ENCODE data around the gene LGALS9B. TPM values are rescaled to one million over a fixed set of nuclear protein-coding genes. Genes with fewer than 3 reads are reported as not detected.
"Not testable (repeated sequence)": the region's sequence is repeated elsewhere in the genome, so short reads cannot be mapped to it uniquely, and the experiment has no call there.

The LGALS9B gene
- total RNA-seq, 2 donors from 2014 or later = not detected

DNA sequence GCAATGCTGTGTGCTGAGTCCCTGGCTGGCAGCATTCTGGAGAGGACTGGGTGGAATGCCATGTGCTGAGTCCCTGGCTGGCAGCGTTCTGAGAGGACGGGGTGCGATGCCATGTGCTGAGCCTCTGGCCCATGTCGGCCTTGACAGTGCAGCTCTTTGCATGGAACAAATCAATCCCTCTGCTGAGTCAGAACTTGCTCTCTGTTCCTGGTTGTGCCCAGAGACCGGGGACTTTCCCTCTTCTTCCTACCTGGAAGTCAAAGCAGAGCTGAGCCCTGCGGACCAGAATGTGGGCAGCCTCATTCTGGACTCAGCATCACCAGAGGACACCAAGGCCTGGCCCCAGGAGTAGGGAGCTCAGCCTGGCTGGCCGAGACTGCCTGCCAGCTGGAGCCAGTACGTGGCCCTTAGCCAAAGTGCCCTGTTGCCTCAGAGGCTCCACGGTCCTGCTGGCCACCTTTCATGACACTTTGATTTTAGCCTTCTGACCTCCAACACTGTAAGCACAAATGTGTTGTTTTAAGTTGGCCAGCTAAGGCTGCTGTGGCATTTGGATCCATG, 2.4 kb downstream of the LGALS9B start:
- H3K36me3 ChIP-seq; H3K4me1 ChIP-seq (replicated peaks); intact Hi-C loops (cut with DNase I); H3K27me3 ChIP-seq (replicated peaks; ENCODE audit: insufficient read depth); H3K9me3 ChIP-seq; H3K27ac ChIP-seq; DNase-seq (ENCODE audit: low spot score); H3K4me3 ChIP-seq: not testable (repeated sequence)
- no CpG with 5 or more reads among the region's 9 CpGs for WGBS

DNA sequence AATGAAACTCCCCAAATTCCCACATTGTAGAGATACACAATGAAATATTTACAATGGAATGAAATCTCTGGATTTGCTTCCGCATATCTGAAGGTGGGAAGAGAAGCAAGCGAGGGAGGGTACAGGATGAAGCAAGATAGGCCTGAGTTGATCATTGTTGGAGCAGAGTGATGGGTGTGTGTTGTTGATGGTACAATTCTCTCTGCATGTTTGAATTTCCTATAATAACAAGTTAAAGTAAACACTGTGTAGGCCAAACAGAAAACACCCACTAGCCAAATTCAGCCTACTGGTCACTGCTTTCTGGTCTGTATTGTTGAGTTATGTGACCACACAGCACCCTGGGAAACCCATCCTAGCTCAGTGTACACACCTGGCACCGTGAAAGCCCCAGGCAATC, 5.2 kb downstream of the LGALS9B start:
- intact Hi-C loops (cut with DNase I) = not testable (repeated sequence)

DNA sequence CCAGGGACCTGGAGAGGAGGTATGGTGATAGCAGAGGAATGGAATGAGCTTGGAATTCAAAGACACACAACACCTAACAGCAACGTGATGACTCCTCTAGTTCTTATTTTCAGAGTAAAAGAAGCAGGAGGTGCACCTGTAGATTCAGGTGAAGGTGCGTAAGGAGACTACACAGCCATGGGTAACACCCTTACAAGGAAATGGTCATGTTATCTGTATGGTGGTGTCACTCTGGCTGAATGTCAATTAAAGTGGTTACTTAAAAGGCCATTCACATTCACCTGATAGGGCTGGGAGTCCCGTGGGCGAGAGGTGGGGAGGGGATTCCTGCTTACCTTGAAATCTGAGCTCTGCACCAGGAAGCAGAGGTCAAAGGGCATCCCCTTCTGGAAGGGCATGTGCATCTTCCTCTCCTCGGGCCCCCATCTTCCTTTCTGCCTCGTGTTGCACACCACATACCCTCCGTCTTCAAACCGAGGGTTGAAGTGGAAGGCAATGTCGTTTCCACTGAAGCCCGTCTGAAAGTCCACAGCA, 9.4 kb downstream of the LGALS9B start:
- H3K27me3 ChIP-seq (replicated peaks; ENCODE audit: insufficient read depth); H3K27ac ChIP-seq; DNase-seq (ENCODE audit: low spot score); intact Hi-C loops (cut with DNase I); H3K9me3 ChIP-seq; H3K4me1 ChIP-seq (replicated peaks); H3K36me3 ChIP-seq; H3K4me3 ChIP-seq: not testable (repeated sequence)
- 82% methylated on average over 6 of the region's 10 CpGs for WGBS

More for the DNA sequence above, 5.2 kb downstream of the LGALS9B start:
- not testable (repeated sequence) for H3K36me3 ChIP-seq; H3K27me3 ChIP-seq (replicated peaks; ENCODE audit: insufficient read depth); H3K9me3 ChIP-seq; H3K4me1 ChIP-seq (replicated peaks); H3K4me3 ChIP-seq; DNase-seq (ENCODE audit: low spot score); H3K27ac ChIP-seq
- WGBS = no CpG with 5 or more reads among the region's 3 CpGs

DNA sequence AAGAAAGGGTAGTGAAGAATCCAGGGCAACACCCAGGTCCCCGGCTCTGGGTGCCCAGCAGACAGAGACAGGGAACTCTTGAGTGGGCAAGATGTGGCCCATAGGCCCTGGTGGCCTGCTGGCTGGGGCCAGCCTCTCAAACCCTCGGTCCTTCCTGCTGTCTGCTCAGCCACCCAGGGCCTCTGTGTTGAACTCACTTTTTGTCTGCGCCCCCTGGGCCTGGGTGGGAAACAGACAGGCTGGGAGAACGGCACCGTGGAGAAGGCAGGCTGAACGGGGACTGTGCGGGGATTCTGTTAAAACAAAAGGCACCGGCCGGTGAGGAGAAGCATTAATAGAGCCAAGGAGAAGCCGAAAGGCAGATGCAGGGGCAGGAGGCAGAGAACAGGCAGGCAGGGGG, 12.2 kb downstream of the LGALS9B start:
- DNase-seq (ENCODE audit: low spot score); H3K4me1 ChIP-seq (replicated peaks); H3K27me3 ChIP-seq (replicated peaks; ENCODE audit: insufficient read depth); H3K4me3 ChIP-seq; H3K36me3 ChIP-seq; H3K27ac ChIP-seq; intact Hi-C loops (cut with DNase I); H3K9me3 ChIP-seq: not testable (repeated sequence)
- no CpG with 5 or more reads among the region's 10 CpGs for WGBS

DNA sequence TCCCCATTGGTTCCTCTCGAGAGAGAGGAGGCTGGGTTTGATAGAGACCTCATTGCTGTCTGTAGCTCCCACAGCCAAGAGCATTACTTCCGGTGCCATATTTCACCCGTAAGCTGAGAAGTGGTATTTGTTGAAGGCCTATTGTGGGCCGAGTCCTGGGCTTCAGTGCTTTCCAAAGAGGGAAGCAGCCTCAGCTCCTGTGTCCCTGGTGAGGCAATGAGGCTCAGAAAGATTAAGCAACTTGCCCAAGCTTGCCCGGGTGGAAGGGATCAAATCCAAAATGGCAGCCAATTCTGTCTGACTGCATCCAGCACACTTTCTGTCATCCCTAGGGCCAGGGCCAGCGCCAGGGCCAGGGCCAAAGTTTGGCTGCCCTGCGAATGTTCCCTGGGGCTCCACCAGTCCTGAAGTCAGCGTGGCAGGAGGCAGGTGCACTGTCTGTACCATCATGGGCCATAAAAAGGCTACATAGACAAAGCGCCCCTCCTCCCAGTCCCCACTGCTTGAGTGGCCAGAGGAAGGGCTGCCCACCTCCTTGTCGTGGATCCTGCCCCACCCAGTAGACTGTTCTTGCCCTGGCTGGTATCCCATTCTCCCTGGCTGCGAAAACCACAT, 13.4 kb downstream of the LGALS9B start:
- H3K4me3 ChIP-seq; H3K36me3 ChIP-seq; intact Hi-C loops (cut with DNase I); DNase-seq (ENCODE audit: low spot score); H3K27me3 ChIP-seq (replicated peaks; ENCODE audit: insufficient read depth); H3K9me3 ChIP-seq; H3K4me1 ChIP-seq (replicated peaks); H3K27ac ChIP-seq: not testable (repeated sequence)
- WGBS = no CpG with 5 or more reads among the region's 11 CpGs

DNA sequence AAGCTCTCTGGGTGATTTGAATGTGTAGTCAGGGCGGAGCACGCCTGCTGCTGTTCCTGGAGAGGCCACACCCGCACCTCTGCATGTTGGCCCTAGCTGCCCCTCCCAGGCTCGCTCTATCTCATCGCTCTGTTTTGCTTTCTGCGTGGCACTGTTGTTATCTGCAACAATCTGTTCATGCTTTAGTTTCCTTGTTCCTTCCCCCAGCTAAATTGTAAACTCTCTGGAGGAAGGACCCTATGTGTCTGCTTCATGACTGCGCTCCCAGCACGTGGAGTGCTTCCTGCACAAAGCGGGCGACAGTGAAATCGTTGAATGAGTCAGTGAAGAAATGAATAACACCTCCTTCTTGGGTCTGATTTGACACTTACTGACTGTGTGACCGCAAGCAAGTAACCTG, 16.5 kb downstream of the LGALS9B start:
- DNase-seq (ENCODE audit: low spot score); H3K4me1 ChIP-seq (replicated peaks); H3K27ac ChIP-seq; H3K9me3 ChIP-seq; H3K4me3 ChIP-seq; intact Hi-C loops (cut with DNase I); H3K27me3 ChIP-seq (replicated peaks; ENCODE audit: insufficient read depth); H3K36me3 ChIP-seq: not testable (repeated sequence)
- WGBS = 67% methylated on average over 6 of the region's 12 CpGs

DNA sequence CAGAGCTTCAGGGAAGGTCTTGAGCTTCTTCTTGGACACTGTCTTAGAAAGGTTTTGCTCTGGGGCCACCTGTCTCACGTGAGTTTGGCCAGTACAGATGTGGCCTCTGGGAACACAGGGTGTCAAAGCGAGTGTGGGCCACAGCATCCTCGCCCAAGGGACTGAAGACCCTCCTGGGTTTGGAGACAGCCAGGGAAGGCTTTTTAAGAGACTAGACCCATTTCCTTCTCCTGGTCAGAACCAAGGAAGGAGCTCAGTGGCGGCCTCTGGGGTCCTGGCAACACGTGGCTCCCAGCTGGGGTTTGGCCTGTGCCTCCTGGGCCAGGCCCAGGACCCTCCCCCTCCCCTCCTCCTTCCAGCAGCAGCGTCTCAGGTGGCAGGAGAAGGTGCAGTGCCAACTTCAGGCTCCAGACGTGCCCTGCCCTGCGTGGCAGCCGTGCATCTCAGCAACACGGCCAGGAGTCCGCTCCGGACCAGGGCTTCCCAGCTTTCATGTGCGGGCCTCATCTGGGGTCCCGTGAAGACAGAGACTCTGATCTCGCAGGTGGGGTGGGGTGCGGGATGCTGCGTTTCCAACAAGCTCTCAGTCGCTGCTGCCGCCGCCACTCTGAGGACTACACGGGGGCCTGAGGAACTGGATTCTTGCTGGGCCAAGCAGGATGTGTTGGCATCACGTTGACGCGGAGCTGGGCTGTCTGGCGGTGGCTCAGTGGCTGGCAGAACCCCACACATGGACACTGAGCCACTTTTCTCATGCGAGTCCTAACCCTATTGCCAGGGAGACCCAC, 19.6 kb downstream of the LGALS9B start:
- H3K4me3 ChIP-seq; DNase-seq (ENCODE audit: low spot score); H3K27ac ChIP-seq; H3K27me3 ChIP-seq (replicated peaks; ENCODE audit: insufficient read depth); intact Hi-C loops (cut with DNase I); H3K4me1 ChIP-seq (replicated peaks); H3K36me3 ChIP-seq; H3K9me3 ChIP-seq: not testable (repeated sequence)
- WGBS = 58% methylated on average over 24 of the region's 26 CpGs

DNA sequence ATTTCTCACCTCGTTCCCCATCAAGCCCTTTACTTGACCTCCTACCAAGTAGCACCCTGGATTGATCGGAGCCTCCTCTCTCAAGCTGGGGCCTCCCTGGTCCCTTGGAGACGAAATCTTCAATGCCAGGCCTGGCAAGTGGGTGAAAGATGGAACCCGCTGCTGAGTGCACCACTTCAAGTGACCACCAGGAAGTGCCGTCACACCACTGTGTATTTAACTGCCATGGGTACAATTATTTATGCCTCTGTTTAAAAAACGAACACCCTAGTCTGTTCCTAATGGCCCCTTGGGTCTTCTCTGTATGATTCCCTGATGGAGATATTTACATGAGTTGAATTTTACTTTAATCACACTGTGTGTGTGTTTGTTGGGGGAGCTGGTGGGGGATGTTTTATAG, 20.4 kb downstream of the LGALS9B start:
- DNase-seq (ENCODE audit: low spot score); intact Hi-C loops (cut with DNase I); H3K27me3 ChIP-seq (replicated peaks; ENCODE audit: insufficient read depth); H3K9me3 ChIP-seq; H3K4me1 ChIP-seq (replicated peaks); H3K36me3 ChIP-seq; H3K27ac ChIP-seq; H3K4me3 ChIP-seq: not testable (repeated sequence)
- WGBS = 73% methylated on average over 6 of the region's 6 CpGs

DNA sequence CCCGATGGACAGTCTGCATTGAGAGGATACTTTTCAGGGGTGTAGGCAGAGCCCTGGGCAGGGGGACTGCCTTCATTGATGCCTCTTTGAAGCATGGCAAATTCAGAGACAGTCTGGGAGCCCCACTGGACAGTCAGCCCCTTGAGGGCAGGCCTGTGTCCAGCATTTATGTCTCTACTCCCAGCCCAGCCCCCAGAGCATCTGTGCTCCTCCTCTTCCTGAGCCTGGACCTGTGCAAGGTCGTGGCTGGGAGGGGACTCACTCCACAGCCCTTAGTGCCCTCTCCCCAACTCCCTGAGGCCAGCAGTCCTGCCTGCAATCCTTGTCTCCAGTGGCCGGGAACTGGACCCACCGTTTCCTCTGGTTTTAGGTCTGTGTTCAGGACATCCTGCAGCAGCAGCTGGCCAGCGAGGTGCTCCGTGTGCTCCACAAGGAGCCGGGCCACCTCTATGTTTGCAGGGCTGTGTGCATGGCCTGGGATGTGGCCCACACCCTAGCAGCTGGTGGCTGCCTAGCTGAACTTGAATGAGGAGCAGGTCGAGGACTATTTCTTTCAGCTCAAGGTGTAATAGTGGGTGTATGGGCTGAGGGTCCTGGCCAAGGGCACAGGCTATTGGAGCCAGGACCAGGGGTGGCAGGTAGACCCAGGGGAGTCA, 22.6 kb downstream of the LGALS9B start:
- 91% methylated on average over 3 of the region's 8 CpGs for WGBS
- DNase-seq (ENCODE audit: low spot score) = not testable (repeated sequence)

DNA sequence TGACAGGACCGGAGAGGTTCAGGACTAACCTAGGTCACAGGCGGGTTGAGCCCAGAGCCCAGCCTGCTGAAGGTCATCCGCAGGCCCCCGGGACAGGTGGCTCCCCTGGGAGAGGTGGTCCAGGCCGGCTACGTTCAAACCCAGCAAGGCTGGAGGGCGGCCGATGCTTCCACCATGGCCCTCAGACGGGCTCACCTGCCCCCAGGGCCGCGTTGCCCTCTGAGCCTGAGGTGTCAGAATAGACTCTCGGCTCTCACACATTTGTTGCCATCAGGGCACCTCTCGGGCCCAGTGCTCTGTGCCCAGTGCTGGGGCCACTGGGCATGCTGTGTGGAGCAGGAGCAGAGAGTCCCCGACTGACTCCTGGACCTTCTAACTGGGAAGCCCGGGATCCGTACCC, 23.2 kb downstream of the LGALS9B start:
- WGBS = 93% methylated on average over 15 of the region's 16 CpGs
- H3K27me3 ChIP-seq (replicated peaks; ENCODE audit: insufficient read depth); DNase-seq (ENCODE audit: low spot score); H3K4me3 ChIP-seq; H3K9me3 ChIP-seq; H3K27ac ChIP-seq; intact Hi-C loops (cut with DNase I); H3K4me1 ChIP-seq (replicated peaks); H3K36me3 ChIP-seq: not testable (repeated sequence)

More for the DNA sequence above, 22.6 kb downstream of the LGALS9B start:
- H3K27me3 ChIP-seq (replicated peaks; ENCODE audit: insufficient read depth); H3K4me1 ChIP-seq (replicated peaks); H3K9me3 ChIP-seq; H3K4me3 ChIP-seq; H3K36me3 ChIP-seq; intact Hi-C loops (cut with DNase I); H3K27ac ChIP-seq: not testable (repeated sequence)

DNA sequence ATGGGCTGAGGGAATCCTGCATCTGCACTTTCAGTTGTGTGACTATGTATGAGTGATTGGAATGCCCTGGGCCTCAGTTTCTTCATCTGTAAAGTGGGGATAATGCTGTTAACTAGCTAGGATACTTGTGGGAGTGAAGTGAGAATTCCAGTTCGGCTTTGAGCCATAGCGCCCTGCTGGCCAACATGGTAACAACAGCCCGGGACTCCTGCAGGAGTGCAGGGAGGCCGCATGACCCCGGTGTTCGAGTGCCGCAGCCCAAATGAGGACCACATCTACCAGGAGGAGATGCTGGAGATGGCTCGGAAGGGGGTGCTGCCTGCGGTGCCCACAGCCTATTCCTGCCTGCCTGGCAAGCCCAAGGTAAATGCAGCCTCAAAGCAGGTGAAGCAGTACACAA, 23.7 kb downstream of the LGALS9B start:
- H3K4me3 ChIP-seq; H3K36me3 ChIP-seq; H3K9me3 ChIP-seq; H3K4me1 ChIP-seq (replicated peaks); H3K27me3 ChIP-seq (replicated peaks; ENCODE audit: insufficient read depth); H3K27ac ChIP-seq; DNase-seq (ENCODE audit: low spot score); intact Hi-C loops (cut with DNase I): not testable (repeated sequence)
- no CpG with 5 or more reads among the region's 9 CpGs for WGBS

DNA sequence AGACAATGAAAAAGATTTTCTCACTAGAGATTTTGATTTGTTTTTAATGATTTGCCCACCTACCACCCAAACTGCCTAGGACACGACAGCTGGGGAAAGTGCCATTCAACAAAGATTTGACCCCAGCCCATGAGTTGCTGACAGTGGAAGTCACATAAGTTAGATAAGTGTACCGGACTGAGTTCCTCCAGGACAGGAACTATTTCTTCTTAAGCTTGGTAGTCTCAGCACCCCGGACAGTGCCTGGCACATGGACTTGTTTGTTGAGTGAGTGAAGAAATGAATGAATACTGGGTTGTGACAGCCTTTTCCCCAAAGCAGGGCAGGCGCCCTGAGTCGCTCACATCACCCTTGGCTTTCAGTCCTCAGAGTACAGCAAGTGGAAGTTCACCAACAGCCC, 26.7 kb downstream of the LGALS9B start:
- 62% methylated on average over 3 of the region's 5 CpGs for WGBS

More for the DNA sequence above, 26.7 kb downstream of the LGALS9B start:
- H3K36me3 ChIP-seq; H3K4me3 ChIP-seq; H3K9me3 ChIP-seq; H3K4me1 ChIP-seq (replicated peaks); H3K27me3 ChIP-seq (replicated peaks; ENCODE audit: insufficient read depth); H3K27ac ChIP-seq; DNase-seq (ENCODE audit: low spot score); intact Hi-C loops (cut with DNase I): not testable (repeated sequence)

Data from prostate gland (tissue), 2 donors.